ENCODE measurements around the gene NFYB. TPM values are rescaled to one million over a fixed set of nuclear protein-coding genes. Genes with fewer than 3 reads are reported as not detected.

The NFYB gene
- total RNA-seq, 2 donors from 2014 or later: 37.9 to 41.1 TPM

DNA sequence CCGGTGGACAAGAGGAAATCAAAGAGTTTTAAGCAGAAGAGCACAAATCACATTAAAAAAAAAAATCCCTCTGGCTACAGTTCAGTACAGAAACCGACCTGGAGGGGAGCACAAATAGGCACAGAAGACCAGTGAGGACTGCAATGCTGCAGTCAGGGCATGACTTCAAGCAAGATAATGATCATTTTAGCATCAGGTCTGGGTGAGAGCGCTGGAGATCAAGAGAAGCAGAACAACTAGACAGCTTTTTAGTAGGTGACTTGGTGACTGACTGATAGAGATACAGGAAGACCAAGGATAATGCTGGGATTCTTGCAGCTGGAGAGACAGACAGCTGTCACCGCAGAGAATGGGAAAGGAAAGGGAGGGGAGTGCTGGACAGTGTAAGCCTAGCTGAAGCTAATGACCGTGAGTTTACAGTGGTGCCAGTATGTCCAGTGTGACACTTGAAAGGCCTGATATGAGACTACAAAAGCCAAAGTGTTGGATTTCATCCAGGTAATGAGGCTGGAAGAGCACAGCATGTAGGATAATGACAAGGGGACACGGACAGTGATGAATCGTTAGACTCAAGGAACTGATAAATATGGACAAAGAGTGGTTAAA lies 5.6 kb downstream of the NFYB start:
- peak; percentile 18 for DNase-seq (ENCODE audit: low spot score)
- Histone ChIP-seq H3K4me3 (no peak overlapping the region), H3K9me3 (no peaks in the 10 kb centered on the region), H3K27ac (peak overlapping the region; percentile 28 to 37), H3K4me1 (replicated peaks) (peaks cover 19% of the 10 kb centered on the region), H3K36me3 (no peaks in the 10 kb centered on the region), H3K27me3 (replicated peaks; ENCODE audit: insufficient read depth) (no peaks in the 10 kb centered on the region)
- TF ChIP-seq CTCF (IDR thresholded peaks at IDR 0.05) (no peak), POLR2A (IDR thresholded peaks at IDR 0.05) (no peak), POLR2AphosphoS5 (IDR thresholded peaks at IDR 0.05) (peak; percentile 29)
- intact Hi-C loops (cut with DNase I): loop anchor here (5.0 kb wide), 1 partner anchor 165 kb away; no protein-coding TSS in a partner anchor
- WGBS: 64% methylated on average over 7 of the region's 7 CpGs

DNA sequence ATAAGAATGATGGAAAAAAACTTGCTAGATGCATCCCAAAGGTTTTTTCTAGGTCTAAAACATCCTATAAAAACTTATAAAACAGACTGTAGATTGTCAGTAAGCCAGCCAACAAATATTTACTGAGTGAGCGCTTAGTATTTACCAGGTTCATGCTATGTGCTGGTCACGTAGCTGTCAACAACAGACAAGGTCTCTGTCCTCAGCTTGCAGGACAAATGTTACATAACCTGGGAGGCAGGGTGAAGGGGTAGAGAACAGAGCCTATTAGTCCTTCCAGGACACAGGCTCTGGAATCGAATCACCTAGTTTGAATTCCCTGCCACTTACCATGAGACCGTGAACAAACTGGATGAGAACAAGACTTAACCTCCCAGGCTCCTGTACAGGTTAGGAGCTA lies 6.4 kb downstream of the NFYB start:
- no peaks in the 10 kb centered on the region for H3K9me3 ChIP-seq
- 68% methylated on average over 4 of the region's 4 CpGs for WGBS

DNA sequence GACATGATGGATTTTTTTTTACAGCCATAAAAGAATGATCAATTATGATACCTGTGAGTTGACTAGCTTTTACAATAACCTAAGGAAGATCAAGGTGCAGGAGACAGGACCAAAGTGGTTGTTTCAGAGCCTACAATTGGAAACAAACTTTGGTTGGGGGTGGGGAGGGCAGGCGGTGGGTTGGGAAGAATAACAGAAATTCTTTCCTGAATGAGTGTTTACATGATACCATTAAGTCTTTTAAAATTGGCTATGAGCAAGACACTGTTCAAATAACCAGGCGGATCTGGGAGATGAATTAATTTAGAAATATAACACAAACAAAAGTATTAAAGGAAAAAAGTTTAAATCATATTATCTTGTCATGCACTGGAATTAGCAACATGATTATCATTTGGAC lies 7.2 kb downstream of the NFYB start:
- Histone ChIP-seq H3K9me3 (no peaks in the 10 kb centered on the region), H3K27me3 (replicated peaks; ENCODE audit: insufficient read depth) (no peaks in the 10 kb centered on the region), H3K36me3 (no peaks in the 10 kb centered on the region), H3K4me3 (no peak overlapping the region), H3K4me1 (replicated peaks) (peaks cover 16% of the 10 kb centered on the region), H3K27ac (no peak overlapping the region)
- WGBS: 28% methylated on average over 2 of the region's 2 CpGs
- TF ChIP-seq POLR2AphosphoS5 (IDR thresholded peaks at IDR 0.05) (no peak), CTCF (IDR thresholded peaks at IDR 0.05) (no peak), POLR2A (IDR thresholded peaks at IDR 0.05) (no peak)
- DNase-seq (ENCODE audit: low spot score): no peak
- intact Hi-C loops (cut with DNase I): loop anchor here (5.0 kb wide), 1 partner anchor 167 kb away; no protein-coding TSS in a partner anchor

More for the DNA sequence above, 6.4 kb downstream of the NFYB start:
- intact Hi-C loops (cut with DNase I): loop anchor here (5.0 kb wide), 1 partner anchor 166 kb away; no protein-coding TSS in a partner anchor
- peak; percentile 43 for TF ChIP-seq POLR2AphosphoS5 (IDR thresholded peaks at IDR 0.05)
- no peak for TF ChIP-seq POLR2A (IDR thresholded peaks at IDR 0.05)
- Histone ChIP-seq H3K4me3 (no peak overlapping the region), H3K4me1 (replicated peaks) (peaks cover 19% of the 10 kb centered on the region), H3K27me3 (replicated peaks; ENCODE audit: insufficient read depth) (no peaks in the 10 kb centered on the region), H3K27ac (peak overlapping the region; percentile 28 to 37), H3K36me3 (no peaks in the 10 kb centered on the region)
- peak; percentile 6 for DNase-seq (ENCODE audit: low spot score)

GRCh38 chr12:104126548-104126947 lies 11.5 kb downstream of the NFYB start:
- WGBS: 47% methylated on average over 3 of the region's 3 CpGs
- H3K27me3 ChIP-seq (replicated peaks; ENCODE audit: insufficient read depth): no peaks in the 10 kb centered on the region
- TF ChIP-seq CTCF (IDR thresholded peaks at IDR 0.05) (no peak), POLR2A (IDR thresholded peaks at IDR 0.05) (no peak), POLR2AphosphoS5 (IDR thresholded peaks at IDR 0.05) (no peak)
- intact Hi-C loops (cut with DNase I): no loop called here
- no peak overlapping the region for H3K27ac ChIP-seq
- H3K9me3 ChIP-seq: no peaks in the 10 kb centered on the region
- no peak for DNase-seq (ENCODE audit: low spot score)
- peaks cover 8% of the 10 kb centered on the region for H3K4me1 ChIP-seq (replicated peaks)
- H3K36me3 ChIP-seq: no peaks in the 10 kb centered on the region
- H3K4me3 ChIP-seq: no peak overlapping the region

DNA sequence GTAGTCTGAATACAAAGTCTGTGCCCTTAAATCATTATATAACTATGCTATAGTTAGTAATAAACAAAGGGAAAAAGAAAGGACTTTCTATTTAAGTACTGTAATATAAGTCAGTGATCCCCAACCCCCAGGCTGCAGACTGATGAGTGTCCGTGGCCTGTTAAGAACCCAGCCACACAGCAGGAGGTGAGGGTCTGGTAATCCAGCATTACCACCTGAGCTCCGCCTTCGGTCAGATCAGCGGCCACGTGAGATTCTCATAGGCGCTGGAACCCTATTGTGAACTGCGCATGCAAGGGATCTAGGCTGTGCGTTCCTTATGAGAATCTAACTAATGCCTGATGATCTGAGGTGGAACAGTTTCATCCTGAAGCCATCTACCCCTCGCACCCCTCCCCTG lies 15.7 kb downstream of the NFYB start:
- H3K9me3 ChIP-seq: no peaks in the 10 kb centered on the region
- WGBS: 96% methylated on average over 9 of the region's 9 CpGs
- H3K4me1 ChIP-seq (replicated peaks): no peaks in the 10 kb centered on the region
- no peaks in the 10 kb centered on the region for H3K27me3 ChIP-seq (replicated peaks; ENCODE audit: insufficient read depth)
- H3K36me3 ChIP-seq: no peaks in the 10 kb centered on the region
- TF ChIP-seq CTCF (IDR thresholded peaks at IDR 0.05) (no peak), POLR2A (IDR thresholded peaks at IDR 0.05) (no peak)
- DNase-seq (ENCODE audit: low spot score): no peak
- intact Hi-C loops (cut with DNase I): no loop called here
- no peak overlapping the region for H3K4me3 ChIP-seq
- H3K27ac ChIP-seq: no peak overlapping the region
